ENCODE measurements around the gene ELP5.

DNA sequence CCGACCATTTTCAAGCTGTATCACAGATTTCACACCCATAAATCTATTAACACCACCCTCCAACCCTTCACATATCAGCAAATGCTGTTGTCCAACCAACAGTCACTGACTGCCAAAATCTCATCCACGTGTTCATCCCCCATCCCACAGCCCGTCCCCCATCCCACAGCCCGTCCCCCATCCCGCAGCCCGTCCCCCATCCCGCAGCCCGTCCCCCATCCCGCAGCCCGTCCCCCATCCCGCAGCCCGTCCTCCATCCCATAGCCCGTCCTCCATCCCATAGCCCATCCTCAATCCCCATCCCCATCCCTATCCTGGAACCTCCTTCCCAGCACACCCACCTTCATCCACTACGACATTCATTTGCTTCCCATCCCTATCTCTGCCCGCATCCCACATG lies 46.5 kb upstream of the ELP5 start:
- TF ChIP-seq, protein P1, sequence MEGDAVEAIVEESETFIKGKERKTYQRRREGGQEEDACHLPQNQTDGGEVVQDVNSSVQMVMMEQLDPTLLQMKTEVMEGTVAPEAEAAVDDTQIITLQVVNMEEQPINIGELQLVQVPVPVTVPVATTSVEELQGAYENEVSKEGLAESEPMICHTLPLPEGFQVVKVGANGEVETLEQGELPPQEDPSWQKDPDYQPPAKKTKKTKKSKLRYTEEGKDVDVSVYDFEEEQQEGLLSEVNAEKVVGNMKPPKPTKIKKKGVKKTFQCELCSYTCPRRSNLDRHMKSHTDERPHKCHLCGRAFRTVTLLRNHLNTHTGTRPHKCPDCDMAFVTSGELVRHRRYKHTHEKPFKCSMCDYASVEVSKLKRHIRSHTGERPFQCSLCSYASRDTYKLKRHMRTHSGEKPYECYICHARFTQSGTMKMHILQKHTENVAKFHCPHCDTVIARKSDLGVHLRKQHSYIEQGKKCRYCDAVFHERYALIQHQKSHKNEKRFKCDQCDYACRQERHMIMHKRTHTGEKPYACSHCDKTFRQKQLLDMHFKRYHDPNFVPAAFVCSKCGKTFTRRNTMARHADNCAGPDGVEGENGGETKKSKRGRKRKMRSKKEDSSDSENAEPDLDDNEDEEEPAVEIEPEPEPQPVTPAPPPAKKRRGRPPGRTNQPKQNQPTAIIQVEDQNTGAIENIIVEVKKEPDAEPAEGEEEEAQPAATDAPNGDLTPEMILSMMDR (IDR thresholded peaks at IDR 0.05): no peak
- no peak for TF ChIP-seq POLR2A (IDR thresholded peaks at IDR 0.05)
- TF ChIP-seq POLR2AphosphoS5 (IDR thresholded peaks at IDR 0.05): no peak
- TF ChIP-seq EP300 (IDR thresholded peaks at IDR 0.05): no peak
